SK-N-SH treated with all-trans-retinoic acid at 6 μM for 48 hours (cell line): ENCODE measurements around the gene UGT1A10.

Source experiments
- ARNTL ChIP-seq: fragments of 450-650 bp; formaldehyde crosslinking; IDR thresholded peaks from 2 replicates; pipeline ENCODE4 v1.5.0; 2020; ENCODE audit warnings: low read depth, mild to moderate bottlenecking, moderate library complexity, borderline replicate concordance
- ZFP3 ChIP-seq: fragments of 250-450 bp; sonication (Bioruptor Pico); IDR thresholded peaks from 2 replicates; pipeline ENCODE4 v1.5.0; 2020; ENCODE audit warnings: mild to moderate bottlenecking, moderate library complexity
- ZFP30 ChIP-seq: fragments of 450-650 bp; formaldehyde crosslinking; IDR thresholded peaks from 2 replicates; pipeline ENCODE4 v1.5.0; 2022; ENCODE audit warnings: mild to moderate bottlenecking, moderate library complexity
- ZNF565 ChIP-seq: fragments of 450-650 bp; formaldehyde crosslinking; conservative IDR thresholded peaks from 2 replicates; pipeline ENCODE4 v1.5.0; 2020; ENCODE audit warnings: low read depth, mild to moderate bottlenecking, moderate library complexity
- TF ChIP-seq, protein P1 (sequence below): fragments of 250-450 bp; sonication (Bioruptor Pico); IDR thresholded peaks from 2 replicates; pipeline ENCODE4 v1.8.0; 2020; ENCODE audit warnings: mild to moderate bottlenecking, moderate library complexity, borderline replicate concordance

DNA sequence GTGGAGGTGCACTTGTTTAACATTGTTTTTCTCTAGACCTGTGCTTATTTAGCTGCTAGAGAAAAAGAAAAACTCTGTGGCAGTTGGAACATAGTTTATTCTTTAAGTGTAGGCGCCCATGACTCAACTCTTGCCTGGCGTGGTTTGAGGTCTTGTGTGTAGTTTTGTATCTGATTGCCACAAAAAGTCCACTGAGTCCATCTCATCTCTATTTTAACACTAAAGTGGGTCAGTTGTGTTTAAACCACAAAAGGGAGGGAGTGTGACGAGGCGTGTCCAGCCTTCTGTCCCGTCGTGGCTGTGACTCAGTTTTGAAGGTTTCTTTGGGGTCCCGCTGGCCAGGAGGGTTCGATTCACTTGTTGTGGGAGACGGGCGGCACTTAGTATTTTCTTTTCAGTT, 20.2 kb downstream of the UGT1A10 start:
- TF ChIP-seq ZFP3: no peak
- no peak for TF ChIP-seq ZFP30
- TF ChIP-seq ARNTL (CRISPR knock-in tag): no peak
- TF ChIP-seq, protein P1, sequence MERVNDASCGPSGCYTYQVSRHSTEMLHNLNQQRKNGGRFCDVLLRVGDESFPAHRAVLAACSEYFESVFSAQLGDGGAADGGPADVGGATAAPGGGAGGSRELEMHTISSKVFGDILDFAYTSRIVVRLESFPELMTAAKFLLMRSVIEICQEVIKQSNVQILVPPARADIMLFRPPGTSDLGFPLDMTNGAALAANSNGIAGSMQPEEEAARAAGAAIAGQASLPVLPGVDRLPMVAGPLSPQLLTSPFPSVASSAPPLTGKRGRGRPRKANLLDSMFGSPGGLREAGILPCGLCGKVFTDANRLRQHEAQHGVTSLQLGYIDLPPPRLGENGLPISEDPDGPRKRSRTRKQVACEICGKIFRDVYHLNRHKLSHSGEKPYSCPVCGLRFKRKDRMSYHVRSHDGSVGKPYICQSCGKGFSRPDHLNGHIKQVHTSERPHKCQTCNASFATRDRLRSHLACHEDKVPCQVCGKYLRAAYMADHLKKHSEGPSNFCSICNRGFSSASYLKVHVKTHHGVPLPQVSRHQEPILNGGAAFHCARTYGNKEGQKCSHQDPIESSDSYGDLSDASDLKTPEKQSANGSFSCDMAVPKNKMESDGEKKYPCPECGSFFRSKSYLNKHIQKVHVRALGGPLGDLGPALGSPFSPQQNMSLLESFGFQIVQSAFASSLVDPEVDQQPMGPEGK (CRISPR knock-in tag): no peak
- no peak for TF ChIP-seq ZNF565 (CRISPR knock-in tag)
